Cardiac fibroblast (primary cell): ENCODE measurements around the gene LUZP2.
A peak's percentile ranks its signal among the peaks of the same experiment; 100 is the strongest.

Source experiments
- DNase-seq, 2 donors: peaks; one replicate each; pipeline versions ENCODE4 v3.0.0 to v3.0.0-alpha.2; 2010; ENCODE audit warnings: low read depth in 2 of 2
- H3K4me3 ChIP-seq, 2 donors: replicated peaks in 1 of 2; 1 replicate in 1 of 2; 2 replicates in 1 of 2; pipeline ENCODE4 v1.5.1; 2011; ENCODE audit warnings: low read depth in 2 of 2, low read length in 2 of 2, mild to moderate bottlenecking in 2 of 2, moderate library complexity in 1 of 2
- CTCF ChIP-seq: IDR thresholded peaks from one replicate; pipeline ENCODE4 v1.5.1; 2011; ENCODE audit warnings: low read depth, mild to moderate bottlenecking, low read length, inconsistent platforms

The LUZP2 gene

GRCh38 chr11:24496736-24497725 lies at the start of gene LUZP2:
TSS of gene LUZP2 (plus strand) at chr11:24497053.
- peak within 1 kb of the TSS; percentile 41 to 47 for H3K4me3 ChIP-seq
- DNase-seq = peak; percentile 18 to 27
- no peak for TF ChIP-seq CTCF

GRCh38 chr11:24453129-24453718 lies 43.6 kb upstream of the LUZP2 start:
- DNase-seq = no peak
- no peak overlapping the region for H3K4me3 ChIP-seq
- no peak for TF ChIP-seq CTCF

- H3K4me3 ChIP-seq = no peak overlapping the region
- DNase-seq = no peak
- no peak for TF ChIP-seq CTCF
These were observed 38.9 kb upstream of the LUZP2 start for GRCh38 chr11:24457985-24458384.

GRCh38 chr11:24470431-24470830 lies 26.4 kb upstream of the LUZP2 start:
- TF ChIP-seq CTCF = no peak
- DNase-seq = no peak
- no peak overlapping the region for H3K4me3 ChIP-seq

GRCh38 chr11:24471084-24471483 lies 25.8 kb upstream of the LUZP2 start:
- no peak overlapping the region for H3K4me3 ChIP-seq
- no peak for TF ChIP-seq CTCF
- DNase-seq = no peak

- no peak for DNase-seq
- H3K4me3 ChIP-seq = no peak overlapping the region
- TF ChIP-seq CTCF = no peak
These were observed 18.1 kb upstream of the LUZP2 start for GRCh38 chr11:24478718-24479117.
